HCT116 (cell line): ENCODE measurements around the gene HOPX.

Source experiments
- ELF1 ChIP-seq: IDR thresholded peaks from 2 replicates; pipeline ENCODE4 v1.6.1; 2012; ENCODE audit warnings: low read depth, borderline replicate concordance
- EZH2 ChIP-seq: fragments of 200-600 bp; sonication (generic); IDR thresholded peaks from 2 replicates; pipeline ENCODE4 v1.6.1; 2017; ENCODE audit warnings: antibody characterized with exemption, mixed run types
- EZH2phosphoT487 ChIP-seq: fragments of 200-600 bp; IDR thresholded peaks from 2 replicates; pipeline ENCODE4 v1.6.1; 2018; ENCODE audit warnings: antibody characterized with exemption, borderline replicate concordance
- POLR2A ChIP-seq: IDR thresholded peaks from 2 replicates; pipeline ENCODE4 v1.7.0; 2011; ENCODE audit warnings: borderline replicate concordance; ENCODE audit not compliant: insufficient read depth, insufficient read length; ENCODE audit errors: extremely low read depth
- POLR2AphosphoS5 ChIP-seq: IDR thresholded peaks from 2 replicates; pipeline ENCODE4 v1.6.1; 2011; ENCODE audit warnings: mild to moderate bottlenecking, low read depth, low read length, moderate library complexity
- SIN3A ChIP-seq: IDR thresholded peaks from 2 replicates; pipeline ENCODE4 v1.6.1; 2012; ENCODE audit warnings: low read depth
- SRF ChIP-seq: IDR thresholded peaks from 2 replicates; pipeline ENCODE4 v1.6.1; 2012; ENCODE audit warnings: low read depth
- TF ChIP-seq, protein P1 (sequence below), 3 experiments: fragments of 200-600 bp in 1 of 3; sonication (generic) in 1 of 3; IDR thresholded peaks in 2 of 3; conservative IDR thresholded peaks in 1 of 3; 2 replicates each; pipeline ENCODE4 v1.5.1; 2012 to 2017; ENCODE audit warnings: low read depth in 2 of 3, low read length in 2 of 3, antibody characterized with exemption in 1 of 3, borderline replicate concordance in 1 of 3, control low read depth in 1 of 3, mild to moderate bottlenecking in 1 of 3, mixed read lengths in 1 of 3, mixed run types in 1 of 3, moderate library complexity in 1 of 3; ENCODE audit not compliant: insufficient read depth in 1 of 3

DNA sequence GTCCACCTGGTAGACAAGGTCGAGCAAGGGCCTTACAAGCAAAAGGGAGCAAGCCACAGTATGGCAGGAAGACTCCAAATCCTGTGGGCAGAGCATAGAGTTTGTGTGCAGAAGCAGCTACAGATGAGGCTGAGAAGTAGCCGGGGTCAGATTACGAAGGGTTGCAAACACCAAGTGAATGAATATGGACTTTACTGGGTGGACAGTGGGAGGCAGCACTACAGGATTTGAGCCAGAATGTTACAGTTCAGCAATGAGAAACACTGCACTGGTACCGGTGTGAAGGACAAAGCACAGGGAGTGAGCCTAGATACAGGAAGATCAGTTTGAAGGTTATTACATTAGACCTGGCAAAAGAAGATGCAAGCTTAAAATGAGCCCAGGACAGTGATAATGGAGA, 46.1 kb upstream of the HOPX start:
- TF ChIP-seq SIN3A (no peak), SRF (no peak), EZH2 (no peak), POLR2AphosphoS5 (no peak), ELF1 (no peak), EZH2phosphoT487 (no peak), POLR2A (no peak)
- TF ChIP-seq, protein P1, sequence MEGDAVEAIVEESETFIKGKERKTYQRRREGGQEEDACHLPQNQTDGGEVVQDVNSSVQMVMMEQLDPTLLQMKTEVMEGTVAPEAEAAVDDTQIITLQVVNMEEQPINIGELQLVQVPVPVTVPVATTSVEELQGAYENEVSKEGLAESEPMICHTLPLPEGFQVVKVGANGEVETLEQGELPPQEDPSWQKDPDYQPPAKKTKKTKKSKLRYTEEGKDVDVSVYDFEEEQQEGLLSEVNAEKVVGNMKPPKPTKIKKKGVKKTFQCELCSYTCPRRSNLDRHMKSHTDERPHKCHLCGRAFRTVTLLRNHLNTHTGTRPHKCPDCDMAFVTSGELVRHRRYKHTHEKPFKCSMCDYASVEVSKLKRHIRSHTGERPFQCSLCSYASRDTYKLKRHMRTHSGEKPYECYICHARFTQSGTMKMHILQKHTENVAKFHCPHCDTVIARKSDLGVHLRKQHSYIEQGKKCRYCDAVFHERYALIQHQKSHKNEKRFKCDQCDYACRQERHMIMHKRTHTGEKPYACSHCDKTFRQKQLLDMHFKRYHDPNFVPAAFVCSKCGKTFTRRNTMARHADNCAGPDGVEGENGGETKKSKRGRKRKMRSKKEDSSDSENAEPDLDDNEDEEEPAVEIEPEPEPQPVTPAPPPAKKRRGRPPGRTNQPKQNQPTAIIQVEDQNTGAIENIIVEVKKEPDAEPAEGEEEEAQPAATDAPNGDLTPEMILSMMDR (IDR thresholded peaks at IDR 0.05 in 2 of 3, conservative IDR thresholded peaks at IDR 0.05 in 1 of 3; ENCODE audit: borderline replicate concordance in 1 of 3, insufficient read depth in 1 of 3, low read depth in 2 of 3, low read length in 2 of 3), result 0 out of 6 replicates have a peak, but pooled peaks of 1 of the 3 experiments have one; percentile 11
